NCI-H2196 treated with DMSO at 0.1 percent for 48 hours (cell line): Measurements from ENCODE around the gene PRSS12.

Source experiments
- DNase-seq: peaks from one replicate; lab custom pipeline; 2025; ENCODE audit not compliant: unreplicated experiment; lab: John Stamatoyannopoulos, UW

PRSS12 gene

DNA sequence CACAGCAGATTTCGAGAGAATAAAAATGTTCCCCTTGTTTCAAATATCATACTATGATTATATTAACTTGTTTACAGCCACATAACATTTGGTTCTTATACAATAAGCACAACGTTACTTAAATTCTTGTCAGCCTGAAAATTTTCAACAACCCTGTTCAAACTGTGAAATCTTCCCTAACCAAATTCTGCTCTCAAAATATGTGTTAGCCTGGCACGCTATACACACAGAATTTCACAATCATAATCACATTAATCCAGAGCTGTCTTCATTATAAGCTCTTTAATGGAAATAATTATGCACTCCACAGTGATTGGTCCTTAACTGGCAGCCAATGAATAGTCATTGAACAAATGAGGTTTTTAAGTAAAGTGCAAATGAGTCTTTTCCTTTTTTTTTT is 7.3 kb upstream of the PRSS12 start:
- no peak for DNase-seq

- no peak for DNase-seq
Measured at GRCh38 chr4:118357601-118358000, 4.8 kb upstream of the PRSS12 start.

DNA sequence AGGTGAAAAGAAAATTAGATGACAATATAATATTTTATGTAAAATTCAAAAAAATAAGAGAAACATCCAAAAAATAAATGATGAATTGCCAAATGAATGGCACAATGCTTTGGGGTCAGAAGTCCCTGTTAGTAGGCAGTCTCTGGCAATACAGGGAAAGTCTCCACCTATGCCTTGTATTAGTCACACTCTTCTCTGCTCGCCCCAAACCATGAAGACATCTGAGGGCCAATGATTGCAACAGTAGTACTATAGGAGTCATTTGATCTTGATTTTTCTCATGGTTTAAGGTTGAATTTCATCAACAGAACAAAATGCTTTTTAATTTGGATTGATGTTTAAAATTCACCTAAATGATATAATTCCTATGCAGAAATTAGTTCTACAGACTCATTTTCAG is 3.9 kb upstream of the PRSS12 start:
- DNase-seq, result no peak

DNA sequence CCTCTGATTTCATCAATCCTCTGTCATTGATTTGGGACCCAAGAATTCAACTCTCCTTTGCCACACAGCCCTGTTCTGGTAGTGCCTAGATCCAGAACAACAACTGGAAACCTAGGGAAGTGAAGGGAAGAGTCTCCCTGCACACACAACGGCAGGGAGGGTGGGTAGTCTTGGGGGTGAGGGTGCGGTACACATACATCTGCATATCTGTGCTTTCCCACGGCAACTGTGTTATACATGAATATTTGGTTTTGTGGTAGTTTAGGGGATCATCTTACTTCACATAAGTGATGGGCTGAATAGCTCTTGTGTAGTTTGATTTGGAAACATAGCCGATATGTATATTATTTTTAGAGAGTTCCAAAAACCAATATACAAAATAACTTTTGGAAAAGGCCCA is 3.3 kb upstream of the PRSS12 start:
- DNase-seq, result no peak

GRCh38 chr4:118354913-118355312 is 2.1 kb upstream of the PRSS12 start:
- no peak for DNase-seq

DNA sequence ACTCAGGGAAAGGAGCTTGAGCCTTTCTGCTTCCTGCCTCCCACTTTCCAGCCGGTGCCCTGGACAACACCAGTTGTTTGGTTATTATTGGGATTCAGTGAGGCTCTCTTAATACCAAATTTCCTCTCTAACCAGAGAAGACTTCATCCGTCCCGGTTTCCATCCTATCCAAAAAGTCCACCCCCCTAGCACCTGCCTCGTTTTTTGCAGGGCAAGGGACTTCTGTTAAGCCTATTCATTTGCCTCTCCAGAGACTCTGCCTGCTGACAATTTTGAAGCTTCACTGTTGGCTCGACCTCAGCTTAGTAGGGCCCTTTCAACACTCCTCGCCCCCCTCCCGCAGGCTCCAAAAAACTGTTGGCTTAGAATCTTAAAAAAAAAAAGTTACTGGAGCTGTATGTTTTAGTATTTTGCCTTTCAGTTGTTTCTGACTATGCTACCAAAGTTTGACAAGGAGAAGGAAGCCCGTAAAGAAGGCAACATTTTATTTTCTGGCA is 779 bp upstream of the PRSS12 start:
- no peak for DNase-seq

- DNase-seq, result no peak
Measured at GRCh38 chr4:118351851-118352827, 664 bp downstream of the PRSS12 start.

- no peak for DNase-seq
Measured at GRCh38 chr4:118350961-118351360, 1.8 kb downstream of the PRSS12 start.

DNA sequence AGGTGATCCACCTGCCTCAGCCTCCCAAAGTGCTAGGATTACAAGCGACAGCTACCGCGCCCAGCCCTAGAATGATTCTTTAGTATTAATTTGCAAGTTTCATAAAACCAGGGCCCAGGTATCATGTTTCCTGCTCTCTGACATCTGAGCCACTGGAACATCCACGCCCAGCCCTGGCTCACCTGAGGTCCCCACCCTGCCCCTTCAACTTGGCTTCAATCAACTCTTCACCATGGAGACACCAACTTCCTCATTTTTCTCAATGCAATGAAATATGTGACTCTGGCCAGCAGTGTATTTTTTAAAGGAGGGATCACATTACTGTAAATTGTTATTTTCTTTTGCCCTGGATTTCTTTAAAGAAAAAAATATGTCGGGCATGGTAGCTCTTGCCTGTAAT is 3.9 kb downstream of the PRSS12 start:
- DNase-seq, result no peak

DNA sequence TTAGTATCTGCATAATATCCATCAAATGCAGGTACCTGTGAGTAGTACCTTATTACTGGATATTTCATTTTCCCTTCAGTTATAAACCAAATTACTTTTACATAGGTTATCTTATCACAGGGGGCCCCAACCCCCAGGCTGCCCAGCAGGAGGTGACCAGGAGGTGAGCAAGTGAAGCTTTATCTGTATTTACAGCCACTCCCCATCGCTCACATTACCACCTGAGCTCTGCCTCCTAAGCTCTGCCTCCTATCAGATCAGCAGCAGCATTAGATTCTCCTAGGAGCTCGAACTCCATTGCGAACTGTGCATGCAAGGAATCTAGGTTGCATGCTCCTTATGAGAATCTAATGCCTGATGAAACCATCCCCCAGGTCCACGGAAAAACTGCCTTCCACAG is 6.3 kb downstream of the PRSS12 start:
- no peak for DNase-seq

GRCh38 chr4:118345813-118346212 is 7.0 kb downstream of the PRSS12 start:
- no peak for DNase-seq

- DNase-seq, result no peak
Measured at GRCh38 chr4:118344801-118345200, 8.0 kb downstream of the PRSS12 start.

DNA sequence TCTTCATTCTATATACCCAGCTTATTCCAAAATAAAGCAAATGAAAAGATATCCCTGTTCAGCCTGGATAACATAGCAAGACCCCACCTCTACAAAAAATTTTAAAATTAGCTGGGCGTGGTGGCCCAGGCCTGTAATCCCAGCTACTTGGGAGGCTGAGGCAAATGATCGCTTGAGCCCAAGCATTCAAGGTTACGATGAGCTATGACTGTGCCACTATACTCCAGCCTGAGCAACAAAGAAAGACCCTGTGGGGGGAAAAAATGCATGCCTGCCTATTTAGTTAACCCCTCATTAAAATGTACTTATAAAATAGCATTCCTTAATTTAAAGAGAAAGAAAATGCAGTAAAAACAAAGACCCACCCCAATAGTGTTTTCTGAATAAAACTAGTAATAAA is 9.3 kb downstream of the PRSS12 start:
- DNase-seq, result no peak

GRCh38 chr4:118340109-118340508 is 12.7 kb downstream of the PRSS12 start:
- no peak for DNase-seq

GRCh38 chr4:118338981-118339765 is 13.6 kb downstream of the PRSS12 start:
- DNase-seq, result no peak

- DNase-seq, result no peak
Measured at GRCh38 chr4:118338518-118338917, 14.3 kb downstream of the PRSS12 start.

- DNase-seq, result no peak
Measured at GRCh38 chr4:118337954-118338353, 14.8 kb downstream of the PRSS12 start.

DNA sequence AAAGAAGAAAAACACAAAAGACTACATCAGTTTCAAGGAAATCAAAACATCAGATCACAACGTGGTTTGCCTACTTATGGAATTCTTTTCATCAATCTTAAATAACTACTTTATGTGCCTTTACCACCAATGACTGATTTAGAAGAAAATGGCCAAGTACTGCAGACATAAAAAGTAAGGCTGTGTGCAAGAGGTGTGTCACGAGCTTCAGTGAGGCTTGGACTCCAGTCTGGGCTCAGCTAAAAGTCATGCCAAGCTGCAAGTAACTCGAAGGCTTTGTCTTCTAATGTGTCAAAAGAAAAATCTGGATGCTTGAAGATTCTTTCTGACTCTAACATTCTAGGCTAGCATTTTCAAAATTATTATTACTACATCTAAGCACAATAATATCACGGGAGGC is 17.0 kb downstream of the PRSS12 start:
- no peak for DNase-seq

GRCh38 chr4:118335324-118335723 is 17.5 kb downstream of the PRSS12 start:
- no peak for DNase-seq

GRCh38 chr4:118331352-118331751 is 21.5 kb downstream of the PRSS12 start:
- DNase-seq, result no peak

DNA sequence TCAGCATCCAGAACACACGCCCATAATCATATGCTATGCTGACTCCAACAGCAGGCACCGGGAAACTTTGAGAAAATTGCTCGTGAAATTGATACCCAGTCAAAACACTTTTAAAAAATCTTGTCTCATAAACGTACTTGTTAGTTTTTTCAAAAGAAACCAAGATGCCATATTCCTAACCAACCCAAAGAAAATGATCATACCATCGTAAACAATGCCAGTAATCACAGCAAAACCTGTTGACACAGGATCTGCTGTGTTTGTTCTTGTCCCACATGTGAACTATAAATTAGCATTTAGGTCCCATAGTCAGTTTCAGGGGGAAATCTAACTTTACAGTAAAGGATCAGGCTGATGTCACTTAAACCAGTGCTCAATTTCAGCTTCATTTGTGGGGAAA is 23.0 kb downstream of the PRSS12 start:
- no peak for DNase-seq
